ENCODE results near the gene ZNF587. TPM values are rescaled to one million over a fixed set of nuclear protein-coding genes. Genes with fewer than 3 reads are reported as not detected.

The ZNF587 gene
- total and polyA plus RNA-seq, 2 experiments from 2014 or later, result 8.8 to 36.8 TPM

DNA sequence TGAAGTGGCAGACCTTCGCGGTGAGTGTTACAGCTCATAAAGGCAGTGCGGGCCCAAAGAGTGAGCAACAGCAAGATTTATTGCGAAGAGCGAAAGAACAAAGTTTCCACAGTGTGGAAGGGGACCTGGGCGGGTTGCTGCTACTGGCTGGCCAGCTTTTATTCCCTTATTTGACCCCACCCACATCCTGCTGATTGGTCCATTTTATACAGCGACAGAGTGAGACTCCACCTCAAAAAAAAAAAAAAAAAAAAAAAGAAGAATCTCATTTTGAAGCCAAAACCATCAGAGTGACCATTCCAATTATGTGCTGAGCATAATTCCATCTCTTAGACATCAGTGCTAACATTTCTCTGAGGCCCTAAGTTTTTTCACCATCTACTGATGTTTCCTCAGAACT is 33.0 kb upstream of the ZNF587 start:
- H3K4me3 ChIP-seq, result no peak overlapping the region
- WGBS (ENCODE audit: low lambda C conversion rate, missing lambda C conversion rate), result 87% methylated on average over 6 of the region's 7 CpGs
- H3K36me3 ChIP-seq (replicated peaks; ENCODE audit: insufficient read depth, low read depth), result no peaks in the 10 kb centered on the region
- H3K27me3 ChIP-seq, result no peaks in the 10 kb centered on the region
- no peaks in the 10 kb centered on the region for H3K9me3 ChIP-seq (ENCODE audit: low read depth)
- H3K4me2 ChIP-seq, result no peak overlapping the region
- no peak overlapping the region for H2AFZ ChIP-seq
- no peaks in the 10 kb centered on the region for H3K9me2 ChIP-seq (replicated peaks; ENCODE audit: insufficient read depth)
- peaks cover 57% of the 10 kb centered on the region for H3K79me2 ChIP-seq
- H3K27ac ChIP-seq, result no peak overlapping the region
- no peaks in the 10 kb centered on the region for H4K20me1 ChIP-seq (ENCODE audit: insufficient read depth, poor library complexity, severe bottlenecking)
- TF ChIP-seq EZH2 (IDR thresholded peaks at IDR 0.05; ENCODE audit: borderline replicate concordance) (no peak), EZH2phosphoT487 (IDR thresholded peaks at IDR 0.05; ENCODE audit: low read depth, severe bottlenecking, unreplicated experiment) (no peak)
- TF ChIP-seq, protein P1, sequence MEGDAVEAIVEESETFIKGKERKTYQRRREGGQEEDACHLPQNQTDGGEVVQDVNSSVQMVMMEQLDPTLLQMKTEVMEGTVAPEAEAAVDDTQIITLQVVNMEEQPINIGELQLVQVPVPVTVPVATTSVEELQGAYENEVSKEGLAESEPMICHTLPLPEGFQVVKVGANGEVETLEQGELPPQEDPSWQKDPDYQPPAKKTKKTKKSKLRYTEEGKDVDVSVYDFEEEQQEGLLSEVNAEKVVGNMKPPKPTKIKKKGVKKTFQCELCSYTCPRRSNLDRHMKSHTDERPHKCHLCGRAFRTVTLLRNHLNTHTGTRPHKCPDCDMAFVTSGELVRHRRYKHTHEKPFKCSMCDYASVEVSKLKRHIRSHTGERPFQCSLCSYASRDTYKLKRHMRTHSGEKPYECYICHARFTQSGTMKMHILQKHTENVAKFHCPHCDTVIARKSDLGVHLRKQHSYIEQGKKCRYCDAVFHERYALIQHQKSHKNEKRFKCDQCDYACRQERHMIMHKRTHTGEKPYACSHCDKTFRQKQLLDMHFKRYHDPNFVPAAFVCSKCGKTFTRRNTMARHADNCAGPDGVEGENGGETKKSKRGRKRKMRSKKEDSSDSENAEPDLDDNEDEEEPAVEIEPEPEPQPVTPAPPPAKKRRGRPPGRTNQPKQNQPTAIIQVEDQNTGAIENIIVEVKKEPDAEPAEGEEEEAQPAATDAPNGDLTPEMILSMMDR (IDR thresholded peaks at IDR 0.05; ENCODE audit: poor library complexity), result no peak
- H3K4me1 ChIP-seq (ENCODE audit: insufficient read depth), result peaks cover 30% of the 10 kb centered on the region
- no peak for DNase-seq (ENCODE audit: low spot score)

DNA sequence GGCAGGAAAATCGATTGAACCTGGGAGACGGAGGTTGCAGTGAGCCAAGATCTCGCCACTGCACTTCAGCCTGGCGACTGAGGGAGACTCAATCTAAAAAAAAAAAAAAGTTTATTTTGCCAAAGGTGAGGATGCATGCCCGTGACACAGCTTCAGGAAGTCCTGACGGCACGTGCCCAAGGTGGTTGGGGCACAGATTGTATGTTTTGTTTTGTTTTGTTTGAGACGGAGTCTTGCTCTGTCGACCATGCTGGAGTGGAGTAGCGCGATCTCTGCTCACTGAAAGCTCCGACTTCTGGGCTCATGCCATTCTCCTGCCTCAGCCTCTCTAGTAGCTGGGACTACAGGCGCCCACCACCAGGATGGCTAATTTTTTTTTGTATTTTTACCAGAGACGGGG is 31.7 kb upstream of the ZNF587 start:
- H3K4me1 ChIP-seq (ENCODE audit: insufficient read depth), result peaks cover 32% of the 10 kb centered on the region
- peaks cover 59% of the 10 kb centered on the region for H3K79me2 ChIP-seq
- DNase-seq (ENCODE audit: low spot score), result no peak
- H4K20me1 ChIP-seq (ENCODE audit: insufficient read depth, poor library complexity, severe bottlenecking), result no peaks in the 10 kb centered on the region
- TF ChIP-seq, protein P1 (IDR thresholded peaks at IDR 0.05; ENCODE audit: poor library complexity), result no peak
- no peak for TF ChIP-seq EZH2 (IDR thresholded peaks at IDR 0.05; ENCODE audit: borderline replicate concordance)
- no peak for TF ChIP-seq EZH2phosphoT487 (IDR thresholded peaks at IDR 0.05; ENCODE audit: low read depth, severe bottlenecking, unreplicated experiment)
- H3K9me3 ChIP-seq (ENCODE audit: low read depth), result no peaks in the 10 kb centered on the region
- H3K4me2 ChIP-seq, result no peak overlapping the region
- no peaks in the 10 kb centered on the region for H3K9me2 ChIP-seq (replicated peaks; ENCODE audit: insufficient read depth)
- H3K27ac ChIP-seq, result no peak overlapping the region
- no peak overlapping the region for H2AFZ ChIP-seq
- WGBS (ENCODE audit: low lambda C conversion rate, missing lambda C conversion rate), result 94% methylated on average over 14 of the region's 14 CpGs
- no peak overlapping the region for H3K4me3 ChIP-seq
- no peaks in the 10 kb centered on the region for H3K36me3 ChIP-seq (replicated peaks; ENCODE audit: insufficient read depth, low read depth)
- H3K27me3 ChIP-seq, result no peaks in the 10 kb centered on the region

DNA sequence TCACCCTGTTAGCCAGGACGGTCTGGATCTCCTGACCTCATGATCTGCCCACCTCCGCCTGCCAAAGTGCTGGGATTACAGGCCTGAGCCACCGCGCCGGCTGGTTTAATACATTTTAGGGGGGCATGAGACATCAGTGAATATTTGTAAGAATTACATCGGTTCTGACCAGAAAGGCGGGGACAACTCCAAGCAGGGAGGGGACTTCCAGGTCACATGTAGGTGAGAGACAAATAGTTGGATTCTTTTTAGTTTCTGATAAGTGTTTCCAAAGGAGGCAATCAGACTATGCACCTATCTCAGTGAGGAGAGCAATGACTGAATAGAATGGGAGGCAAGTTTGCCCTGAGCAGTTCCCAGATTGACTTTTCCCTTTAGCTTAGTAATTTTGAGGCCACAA is 31.3 kb upstream of the ZNF587 start:
- H3K9me2 ChIP-seq (replicated peaks; ENCODE audit: insufficient read depth), result no peaks in the 10 kb centered on the region
- H3K4me3 ChIP-seq, result no peak overlapping the region
- TF ChIP-seq EZH2phosphoT487 (IDR thresholded peaks at IDR 0.05; ENCODE audit: low read depth, severe bottlenecking, unreplicated experiment), result no peak
- no peak for TF ChIP-seq EZH2 (IDR thresholded peaks at IDR 0.05; ENCODE audit: borderline replicate concordance)
- TF ChIP-seq, protein P1 (IDR thresholded peaks at IDR 0.05; ENCODE audit: poor library complexity), result no peak
- peaks cover 36% of the 10 kb centered on the region for H3K4me1 ChIP-seq (ENCODE audit: insufficient read depth)
- peaks cover 61% of the 10 kb centered on the region for H3K79me2 ChIP-seq
- H3K36me3 ChIP-seq (replicated peaks; ENCODE audit: insufficient read depth, low read depth), result no peaks in the 10 kb centered on the region
- no peaks in the 10 kb centered on the region for H4K20me1 ChIP-seq (ENCODE audit: insufficient read depth, poor library complexity, severe bottlenecking)
- H3K27ac ChIP-seq, result peak overlapping the region; percentile 90
- H3K27me3 ChIP-seq, result no peaks in the 10 kb centered on the region
- H3K4me2 ChIP-seq, result no peak overlapping the region
- no peak for DNase-seq (ENCODE audit: low spot score)
- H3K9me3 ChIP-seq (ENCODE audit: low read depth), result no peaks in the 10 kb centered on the region
- WGBS (ENCODE audit: low lambda C conversion rate, missing lambda C conversion rate), result 83% methylated on average over 7 of the region's 7 CpGs
- no peak overlapping the region for H2AFZ ChIP-seq
